Spleen (tissue), 7 donors: ENCODE data around the gene C1GALT1.

Experiments used
- POLR2A ChIP-seq, 3 donors: fragments of 450-650 bp; IDR thresholded peaks; one replicate each; pipeline ENCODE4 v1.5.1; 2017; ENCODE audit warnings: antibody characterized with exemption in 3 of 3, mild to moderate bottlenecking in 1 of 3
- POLR2AphosphoS5 ChIP-seq, 3 donors: sonication (generic); formaldehyde crosslinking; IDR thresholded peaks; one replicate each; pipeline ENCODE4 v1.5.1; 2017; ENCODE audit warnings: antibody characterized with exemption in 3 of 3
- TF ChIP-seq, protein P1 (sequence below), 11 experiments: fragments of 200-600 bp in 7 of 11; fragments of 450-650 bp in 4 of 11; sonication (generic) in 4 of 11; IDR thresholded peaks in 8 of 11; conservative IDR thresholded peaks in 3 of 11; 1 replicate in 7 of 11; 2 replicates in 4 of 11; pipeline versions ENCODE4 v1.4.0 to v1.8.0; 2016 to 2021; ENCODE audit warnings: antibody characterized with exemption in 11 of 11, inconsistent platforms in 4 of 11, mild to moderate bottlenecking in 1 of 11
- donor health status: DM: no; HTN: no; CAD: no; lungs with moderate emphysema.
- donor health status: DM: no; HTN: no; CAD: no.
- donor health status: DM: no; HTN: no; CAD: no.

DNA sequence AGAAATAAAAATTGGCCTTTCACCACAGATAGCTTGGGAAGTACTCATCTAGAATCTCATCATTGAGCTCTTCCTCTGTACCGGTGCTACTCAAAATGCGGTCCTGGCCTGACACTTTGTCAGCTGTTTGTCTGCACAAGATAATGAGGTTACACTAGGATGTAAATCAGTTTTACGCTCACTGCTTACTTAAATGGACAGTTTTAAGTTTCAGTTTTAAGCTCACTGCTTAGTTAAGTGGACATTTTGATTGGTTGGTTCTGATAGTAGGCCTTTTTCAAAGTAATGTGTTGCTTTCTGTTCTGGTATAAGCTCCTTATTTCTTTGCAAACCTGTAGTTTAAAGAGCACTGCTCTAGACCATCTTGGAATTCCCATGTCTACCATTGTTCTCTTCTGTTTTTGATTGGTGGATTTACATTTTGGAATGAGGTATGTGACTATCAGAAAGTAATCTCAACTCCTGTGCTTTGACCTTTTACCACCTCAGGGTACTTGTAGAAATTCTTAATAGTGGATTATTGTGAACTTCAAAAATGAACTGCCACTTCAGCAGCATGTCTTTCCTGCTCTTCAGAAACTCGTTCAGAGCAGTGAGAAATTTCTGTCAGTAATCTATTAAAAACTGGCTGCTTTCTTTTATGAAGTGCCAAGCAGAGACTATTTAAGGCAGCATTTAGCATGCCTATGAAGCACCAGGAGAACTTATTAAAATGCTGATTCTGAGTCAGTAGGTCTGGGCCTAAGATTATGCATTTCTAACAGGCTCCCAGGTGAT lies 55.0 kb downstream of the C1GALT1 start:
- TF ChIP-seq, protein P1, sequence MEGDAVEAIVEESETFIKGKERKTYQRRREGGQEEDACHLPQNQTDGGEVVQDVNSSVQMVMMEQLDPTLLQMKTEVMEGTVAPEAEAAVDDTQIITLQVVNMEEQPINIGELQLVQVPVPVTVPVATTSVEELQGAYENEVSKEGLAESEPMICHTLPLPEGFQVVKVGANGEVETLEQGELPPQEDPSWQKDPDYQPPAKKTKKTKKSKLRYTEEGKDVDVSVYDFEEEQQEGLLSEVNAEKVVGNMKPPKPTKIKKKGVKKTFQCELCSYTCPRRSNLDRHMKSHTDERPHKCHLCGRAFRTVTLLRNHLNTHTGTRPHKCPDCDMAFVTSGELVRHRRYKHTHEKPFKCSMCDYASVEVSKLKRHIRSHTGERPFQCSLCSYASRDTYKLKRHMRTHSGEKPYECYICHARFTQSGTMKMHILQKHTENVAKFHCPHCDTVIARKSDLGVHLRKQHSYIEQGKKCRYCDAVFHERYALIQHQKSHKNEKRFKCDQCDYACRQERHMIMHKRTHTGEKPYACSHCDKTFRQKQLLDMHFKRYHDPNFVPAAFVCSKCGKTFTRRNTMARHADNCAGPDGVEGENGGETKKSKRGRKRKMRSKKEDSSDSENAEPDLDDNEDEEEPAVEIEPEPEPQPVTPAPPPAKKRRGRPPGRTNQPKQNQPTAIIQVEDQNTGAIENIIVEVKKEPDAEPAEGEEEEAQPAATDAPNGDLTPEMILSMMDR (IDR thresholded peaks at IDR 0.05 in 8 of 11, conservative IDR thresholded peaks at IDR 0.05 in 3 of 11): no peak
- TF ChIP-seq POLR2AphosphoS5 (IDR thresholded peaks at IDR 0.05): no peak
- no peak for TF ChIP-seq POLR2A (IDR thresholded peaks at IDR 0.05)
